Mesendoderm (in vitro differentiated cells): ENCODE data around the gene UBE2D2.

ENCODE experiments used
- DNase-seq: peaks from one replicate; pipeline ENCODE4 v3.0.0; 2013
- H2AK5ac ChIP-seq: 2 replicates; pipeline ENCODE4 v1.6.1; 2013; ENCODE audit warnings: low read length, inconsistent platforms
- H2BK120ac ChIP-seq: 2 replicates; pipeline ENCODE4 v1.6.1; 2013; ENCODE audit warnings: low read depth, mild to moderate bottlenecking, low read length, moderate library complexity, mixed read lengths
- H2BK15ac ChIP-seq: replicated peaks from 2 replicates; pipeline ENCODE4 v1.6.1; 2013; ENCODE audit warnings: low read depth, mild to moderate bottlenecking, moderate library complexity
- H2BK5ac ChIP-seq: 2 replicates; pipeline ENCODE4 v1.6.1; 2013; ENCODE audit warnings: low read length, inconsistent platforms
- H3K18ac ChIP-seq: 2 replicates; pipeline ENCODE4 v1.6.1; 2013; ENCODE audit warnings: mild to moderate bottlenecking, low read length, mixed read lengths
- H3K23ac ChIP-seq: one replicate; pipeline ENCODE4 v1.6.1; 2013; ENCODE audit warnings: low read length
- H3K27ac ChIP-seq: 2 replicates; pipeline ENCODE4 v1.5.1; 2013; ENCODE audit warnings: low read depth, mild to moderate bottlenecking, inconsistent platforms, low read length, moderate library complexity
- H3K27me3 ChIP-seq: 2 replicates; pipeline ENCODE4 v1.6.1; 2013; ENCODE audit warnings: low read length, control low read depth, mild to moderate bottlenecking, inconsistent platforms; ENCODE audit not compliant: insufficient read depth, poor library complexity
- H3K36me3 ChIP-seq: 2 replicates; pipeline ENCODE4 v1.6.1; 2013; ENCODE audit warnings: low read length, inconsistent platforms; ENCODE audit not compliant: control insufficient read depth, insufficient read depth
- H3K4ac ChIP-seq: one replicate; pipeline ENCODE4 v1.6.1; 2013; ENCODE audit warnings: low read depth, mild to moderate bottlenecking, low read length, moderate library complexity
- H3K4me1 ChIP-seq: 2 replicates; pipeline ENCODE4 v1.6.1; 2013; ENCODE audit warnings: low read depth, low read length, inconsistent platforms; ENCODE audit not compliant: control insufficient read depth
- H3K4me2 ChIP-seq: 2 replicates; pipeline ENCODE4 v1.6.1; 2013; ENCODE audit warnings: low read length
- H3K4me3 ChIP-seq: 2 replicates; pipeline ENCODE4 v1.5.1; 2013; ENCODE audit warnings: mild to moderate bottlenecking, low read length
- H3K56ac ChIP-seq: one replicate; pipeline ENCODE4 v1.6.1; 2013; ENCODE audit warnings: low read length
- H3K79me1 ChIP-seq: 2 replicates; pipeline ENCODE4 v1.6.1; 2013; ENCODE audit warnings: low read length, inconsistent platforms
- H3K79me2 ChIP-seq: 2 replicates; pipeline ENCODE4 v1.6.1; 2013; ENCODE audit warnings: mild to moderate bottlenecking, low read length; ENCODE audit not compliant: control insufficient read depth, insufficient read depth
- H3K9ac ChIP-seq: 2 replicates; pipeline ENCODE4 v1.6.1; 2013; ENCODE audit warnings: low read length, inconsistent platforms
- H4K5ac ChIP-seq: one replicate; pipeline ENCODE4 v1.6.1; 2013; ENCODE audit warnings: low read length
- H4K8ac ChIP-seq: one replicate; pipeline ENCODE4 v1.6.1; 2013; ENCODE audit warnings: low read depth, mild to moderate bottlenecking, control low read depth, low read length, moderate library complexity
- WGBS: extraction: QIAGEN DNeasy Blood & Tissue Kit; methylation state at CpG from one replicate; pipeline ENCODE4 v1.1.7; 2013; ENCODE audit warnings: low lambda C conversion rate, missing lambda C conversion rate; ENCODE audit not compliant: insufficient coverage; ENCODE audit errors: extremely low coverage; 5-methylcytosine and 5-hydroxymethylcytosine counted together

The UBE2D2 gene

DNA sequence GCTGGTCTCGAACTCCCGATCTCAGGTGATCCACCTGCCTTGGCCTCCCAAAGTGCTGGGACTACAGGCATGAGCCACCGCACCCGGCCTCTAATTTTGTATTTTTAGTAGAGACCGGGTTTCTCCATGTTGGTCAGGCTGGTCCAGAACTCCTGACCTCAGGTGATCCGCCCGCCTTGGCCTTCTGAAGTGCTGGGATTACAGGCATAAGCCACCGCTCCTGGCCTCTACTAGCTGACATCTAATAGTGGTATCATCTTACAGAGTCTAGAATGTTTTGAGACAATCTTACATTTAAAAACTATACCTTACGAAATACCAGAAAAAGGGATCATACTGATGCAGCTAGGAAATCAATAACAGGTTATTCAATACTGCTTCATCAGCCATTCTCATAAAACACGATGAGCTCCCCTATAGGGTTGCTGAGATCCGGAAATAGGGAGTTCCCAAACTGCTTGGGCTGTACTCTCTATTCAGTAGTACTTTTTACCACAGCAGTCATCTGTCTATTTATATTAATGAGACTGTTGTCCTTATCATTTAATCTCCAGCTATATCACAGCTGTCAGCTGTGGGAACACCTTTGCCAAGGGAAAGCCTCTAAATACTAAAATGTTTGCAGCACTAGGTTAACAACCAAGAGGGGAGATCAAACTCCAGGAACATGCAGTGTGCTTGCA lies 8.1 kb upstream of the UBE2D2 start:
- no peak overlapping the region for H4K8ac ChIP-seq
- no peak overlapping the region for H3K4me2 ChIP-seq
- no peak overlapping the region for H3K9ac ChIP-seq
- no peaks in the 10 kb centered on the region for H3K27me3 ChIP-seq
- H3K79me1 ChIP-seq, result no peaks in the 10 kb centered on the region
- H2BK120ac ChIP-seq, result no peak overlapping the region
- no peak overlapping the region for H2BK5ac ChIP-seq
- H3K4ac ChIP-seq, result no peak overlapping the region
- DNase-seq, result no peak
- no peak overlapping the region for H3K56ac ChIP-seq
- no peaks in the 10 kb centered on the region for H3K36me3 ChIP-seq
- no peak overlapping the region for H3K27ac ChIP-seq
- H3K4me3 ChIP-seq, result no peak overlapping the region
- H3K23ac ChIP-seq, result no peak overlapping the region
- H4K5ac ChIP-seq, result no peak overlapping the region
- WGBS, result no CpG with 5 or more reads among the region's 11 CpGs
- H2BK15ac ChIP-seq, result no peak overlapping the region
- no peak overlapping the region for H2AK5ac ChIP-seq
- no peaks in the 10 kb centered on the region for H3K79me2 ChIP-seq
- H3K4me1 ChIP-seq, result no peaks in the 10 kb centered on the region
- H3K18ac ChIP-seq, result no peak overlapping the region

DNA sequence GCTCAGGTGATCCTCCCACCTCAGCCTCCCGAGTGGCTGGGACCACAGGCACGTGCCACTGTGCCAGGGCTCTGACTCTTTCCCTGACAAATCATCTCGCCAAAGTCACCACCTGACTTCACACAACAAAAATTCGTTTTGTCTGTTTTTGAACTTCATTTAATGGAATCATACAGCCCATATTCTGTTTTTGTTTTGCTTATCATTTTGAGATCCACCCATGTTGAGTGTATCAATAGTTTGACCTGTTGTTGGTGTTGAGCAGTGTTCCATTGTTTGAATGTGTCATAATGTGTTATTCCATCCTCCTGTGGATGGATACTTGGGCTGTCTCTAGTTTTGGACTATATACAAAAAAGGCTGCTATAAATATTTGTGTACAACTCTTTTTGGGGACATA lies 6.9 kb upstream of the UBE2D2 start:
- Histone ChIP-seq H2BK5ac (no peak overlapping the region), H2BK120ac (no peak overlapping the region), H3K79me1 (no peaks in the 10 kb centered on the region), H2AK5ac (no peak overlapping the region), H3K27ac (no peak overlapping the region), H2BK15ac (no peak overlapping the region), H3K4me3 (no peak overlapping the region), H4K5ac (no peak overlapping the region), H3K4me1 (no peaks in the 10 kb centered on the region), H3K79me2 (no peaks in the 10 kb centered on the region), H4K8ac (no peak overlapping the region), H3K9ac (no peak overlapping the region), H3K4me2 (no peak overlapping the region), H3K23ac (no peak overlapping the region), H3K56ac (no peak overlapping the region), H3K4ac (no peak overlapping the region), H3K18ac (no peak overlapping the region), H3K27me3 (no peaks in the 10 kb centered on the region), H3K36me3 (no peaks in the 10 kb centered on the region)
- no CpG with 5 or more reads among the region's 4 CpGs for WGBS
- no peak for DNase-seq

DNA sequence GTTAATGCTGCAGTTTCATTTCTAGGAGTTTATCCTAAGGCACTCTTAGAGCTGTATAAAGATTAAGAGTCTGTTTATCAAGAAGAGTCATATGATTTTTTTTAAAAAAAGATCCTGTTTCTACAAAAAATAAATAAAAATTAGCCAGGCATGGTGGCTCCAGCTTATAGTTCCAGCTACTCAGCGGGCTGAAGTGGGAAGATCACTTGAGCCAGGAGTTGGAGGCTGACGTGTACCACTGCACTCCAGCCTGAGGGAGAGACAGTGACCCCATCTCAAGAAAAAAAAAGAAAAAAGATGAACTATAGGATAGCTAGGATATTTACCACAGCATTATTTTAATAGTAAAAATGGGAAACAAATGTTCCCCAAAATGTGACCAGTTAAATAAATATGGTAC lies 3.3 kb upstream of the UBE2D2 start:
- Histone ChIP-seq H3K4me2 (no peak overlapping the region), H3K79me1 (no peaks in the 10 kb centered on the region), H3K4me3 (no peak overlapping the region), H2AK5ac (no peak overlapping the region), H3K18ac (no peak overlapping the region), H3K27me3 (no peaks in the 10 kb centered on the region), H3K23ac (no peak overlapping the region), H4K8ac (no peak overlapping the region), H2BK15ac (no peak overlapping the region), H4K5ac (no peak overlapping the region), H3K36me3 (no peaks in the 10 kb centered on the region), H2BK120ac (no peak overlapping the region), H3K27ac (no peak overlapping the region), H3K79me2 (peaks cover 11% of the 10 kb centered on the region), H3K56ac (no peak overlapping the region), H3K9ac (no peak overlapping the region), H2BK5ac (no peak overlapping the region), H3K4ac (no peak overlapping the region), H3K4me1 (peaks cover under 1% of the 10 kb centered on the region)
- no CpG with 5 or more reads among the region's 2 CpGs for WGBS
- DNase-seq, result no peak

DNA sequence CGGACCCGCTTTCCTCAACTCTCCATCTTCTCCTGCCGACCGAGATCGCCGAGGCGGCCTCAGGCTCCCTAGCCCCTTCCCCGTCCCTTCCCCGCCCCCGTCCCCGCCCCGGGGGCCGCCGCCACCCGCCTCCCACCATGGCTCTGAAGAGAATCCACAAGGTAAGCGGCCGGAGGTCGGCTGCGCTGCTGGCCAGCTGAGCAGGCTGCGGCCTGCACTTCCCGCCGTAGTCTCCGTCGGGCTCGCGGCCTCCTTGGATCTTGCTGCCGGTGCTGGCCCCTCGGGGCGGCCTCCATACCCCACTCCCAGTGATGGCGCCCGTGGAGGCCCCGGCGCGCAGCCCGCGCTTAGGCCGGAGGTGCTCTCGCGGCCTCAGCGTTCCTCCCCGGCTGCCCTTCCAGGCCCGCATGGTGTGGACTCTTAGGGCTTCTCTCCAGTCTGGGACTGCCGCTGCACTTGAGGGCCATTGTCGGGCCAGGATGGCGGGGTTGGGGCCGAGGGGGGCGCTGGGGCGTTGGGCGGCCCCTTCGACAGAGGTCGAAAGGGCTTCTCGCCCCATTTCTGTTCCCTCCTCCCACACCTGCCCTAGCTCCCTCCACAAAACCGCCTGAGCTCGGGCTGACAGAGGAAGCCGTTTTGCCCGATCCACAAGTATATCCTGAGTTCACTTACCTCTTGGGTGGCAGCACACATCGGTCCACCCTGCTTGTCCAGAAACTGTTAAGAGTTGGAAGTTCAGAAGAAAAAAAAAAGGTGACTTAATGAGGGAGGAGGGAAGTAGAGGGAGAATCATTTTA lies 714 bp downstream of the UBE2D2 start:
- Histone ChIP-seq H3K79me1 (no peaks in the 10 kb centered on the region), H2BK5ac (no peak overlapping the region), H4K5ac (no peak overlapping the region), H3K9ac (peak overlapping the region; percentile 87), H3K27ac (peak overlapping the region; percentile 96), H3K36me3 (no peaks in the 10 kb centered on the region), H3K4me2 (peak overlapping the region; percentile 44), H3K23ac (peak overlapping the region; percentile 2), H3K56ac (peak overlapping the region; percentile 94), H3K4me1 (peaks cover 3% of the 10 kb centered on the region), H3K4ac (peak overlapping the region; percentile 94), H3K79me2 (peaks cover 50% of the 10 kb centered on the region), H3K18ac (peak overlapping the region; percentile 89), H3K27me3 (no peaks in the 10 kb centered on the region), H2BK15ac (no peak overlapping the region), H2AK5ac (no peak overlapping the region), H3K4me3 (peak overlapping the region; percentile 92), H2BK120ac (peak overlapping the region; percentile 33), H4K8ac (peak overlapping the region; percentile 57)
- no CpG with 5 or more reads among the region's 57 CpGs for WGBS
- DNase-seq, result peak; percentile 65

DNA sequence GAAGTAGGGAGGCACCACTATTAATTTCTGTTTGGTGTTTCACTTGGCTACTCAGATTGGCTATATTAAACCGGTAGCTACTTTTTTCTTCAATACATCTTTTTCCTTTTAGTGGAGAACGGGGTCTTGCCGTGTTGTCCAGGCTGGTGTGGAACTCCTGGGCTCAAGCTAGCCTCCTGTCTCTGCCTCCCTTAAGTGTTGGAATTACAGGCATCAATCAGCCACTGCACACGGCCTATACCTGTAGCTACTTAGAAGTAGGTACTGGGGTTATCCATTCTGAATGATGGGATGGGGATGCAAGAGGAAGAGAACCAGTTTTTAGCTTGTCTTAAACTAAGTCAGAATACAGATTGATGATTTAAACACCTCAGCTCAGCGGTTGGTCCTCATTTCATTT lies 1.7 kb downstream of the UBE2D2 start:
- no peak overlapping the region for H2BK120ac ChIP-seq
- no peak overlapping the region for H3K23ac ChIP-seq
- peaks cover 3% of the 10 kb centered on the region for H3K4me1 ChIP-seq
- H3K9ac ChIP-seq, result peak overlapping the region; percentile 28
- H3K4ac ChIP-seq, result no peak overlapping the region
- DNase-seq, result no peak
- peaks cover 59% of the 10 kb centered on the region for H3K79me2 ChIP-seq
- H3K27ac ChIP-seq, result no peak overlapping the region
- H3K36me3 ChIP-seq, result no peaks in the 10 kb centered on the region
- peak overlapping the region; percentile 34 for H3K56ac ChIP-seq
- H4K8ac ChIP-seq, result no peak overlapping the region
- no peak overlapping the region for H2AK5ac ChIP-seq
- H2BK15ac ChIP-seq, result no peak overlapping the region
- WGBS, result no CpG with 5 or more reads among the region's 5 CpGs
- no peaks in the 10 kb centered on the region for H3K79me1 ChIP-seq
- H2BK5ac ChIP-seq, result no peak overlapping the region
- H3K18ac ChIP-seq, result no peak overlapping the region
- no peak overlapping the region for H4K5ac ChIP-seq
- H3K4me3 ChIP-seq, result peak overlapping the region; percentile 31
- H3K4me2 ChIP-seq, result peak overlapping the region; percentile 67
- no peaks in the 10 kb centered on the region for H3K27me3 ChIP-seq
